Measurements from ENCODE around the gene KANTR. TPM values are rescaled to one million over a fixed set of nuclear protein-coding genes. Genes with fewer than 3 reads are reported as not detected.
"Not testable (repeated sequence)": the region's sequence is repeated elsewhere in the genome, so short reads cannot be mapped to it uniquely, and the experiment has no call there.

The KANTR gene
- total RNA-seq, 1 donor from 2014 or later, result 10.2 TPM

GRCh38 chrX:53122013-53122412, 28.1 kb downstream of the KANTR start:
- no peak for DNase-seq (ENCODE audit: low spot score)

- DNase-seq (ENCODE audit: low spot score), result no peak
These were observed 31.6 kb downstream of the KANTR start for GRCh38 chrX:53125506-53125905.

- DNase-seq (ENCODE audit: low spot score), result no peak
These were observed 32.4 kb downstream of the KANTR start for GRCh38 chrX:53126377-53126776.

DNA sequence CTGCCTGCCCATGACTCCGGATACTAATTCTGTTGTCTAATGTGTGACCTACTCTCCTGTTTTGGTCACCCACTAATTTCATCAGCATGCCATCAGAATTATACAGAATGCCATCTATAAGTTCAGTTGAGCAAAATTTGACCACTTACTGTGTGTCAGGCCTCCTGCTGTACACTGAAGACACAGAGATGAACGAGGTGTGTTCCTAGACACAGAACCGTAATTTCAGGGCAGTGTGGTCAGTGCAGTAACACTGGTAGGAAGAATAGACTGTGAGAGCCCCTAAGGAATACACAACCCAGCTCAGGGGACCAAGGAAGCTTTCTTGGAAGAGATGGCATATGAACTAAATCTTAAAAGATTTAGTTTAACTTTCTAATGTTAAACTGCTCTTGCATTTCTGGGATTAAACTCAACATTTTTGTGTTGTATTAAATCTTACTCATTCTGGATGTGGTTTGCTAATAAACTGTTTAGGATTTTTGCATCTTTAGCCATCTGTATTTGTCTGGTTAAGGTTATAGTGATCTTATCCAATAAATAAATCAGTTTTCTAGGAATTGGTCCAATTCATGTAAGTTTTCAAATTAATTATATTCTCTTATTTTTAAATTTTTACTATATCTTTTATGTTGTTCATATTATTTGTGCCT, 34.3 kb downstream of the KANTR start:
- no peak for DNase-seq (ENCODE audit: low spot score)

DNA sequence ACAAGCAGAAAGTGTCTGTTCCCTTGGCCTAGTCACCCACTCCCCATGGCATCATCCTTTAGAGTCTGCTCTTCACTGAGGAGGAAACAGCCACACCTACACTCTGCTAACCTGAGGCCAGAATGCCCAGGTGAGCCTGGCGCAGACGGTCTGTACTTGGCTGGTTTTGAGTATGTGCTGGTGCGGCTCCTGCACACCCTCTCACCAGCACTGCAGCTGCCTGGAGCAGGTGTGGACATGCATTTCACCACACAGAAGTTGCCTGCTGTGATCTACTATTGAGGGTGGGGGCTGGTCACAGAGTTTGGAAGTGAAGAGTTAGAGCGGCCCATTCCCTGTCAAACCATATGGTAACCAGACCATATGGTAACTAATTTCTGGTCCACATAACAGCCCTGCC, 39.5 kb downstream of the KANTR start:
- no peak for DNase-seq (ENCODE audit: low spot score)

GRCh38 chrX:53135581-53135980, 41.6 kb downstream of the KANTR start:
- no peak for DNase-seq (ENCODE audit: low spot score)

DNA sequence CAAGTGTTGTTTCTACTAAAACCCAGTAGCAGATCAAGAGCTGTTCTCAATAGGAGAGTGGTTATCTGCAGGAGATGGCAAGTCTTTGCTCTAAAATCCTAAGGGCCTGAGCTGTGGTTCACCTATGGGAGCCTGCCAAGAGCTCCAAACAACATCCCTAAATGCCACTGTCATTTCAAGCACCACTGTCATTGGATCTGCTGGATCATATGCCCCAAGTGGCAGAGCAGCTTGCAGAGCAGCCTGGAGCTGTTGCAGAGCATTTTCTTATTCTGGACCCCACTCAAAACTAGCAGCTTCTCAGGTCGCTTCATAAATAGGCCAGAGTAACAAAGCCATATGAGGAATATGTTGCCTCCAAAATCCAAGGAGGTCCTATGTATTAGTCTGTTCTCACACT, 59.6 kb downstream of the KANTR start:
- no peak for DNase-seq (ENCODE audit: low spot score)

DNA sequence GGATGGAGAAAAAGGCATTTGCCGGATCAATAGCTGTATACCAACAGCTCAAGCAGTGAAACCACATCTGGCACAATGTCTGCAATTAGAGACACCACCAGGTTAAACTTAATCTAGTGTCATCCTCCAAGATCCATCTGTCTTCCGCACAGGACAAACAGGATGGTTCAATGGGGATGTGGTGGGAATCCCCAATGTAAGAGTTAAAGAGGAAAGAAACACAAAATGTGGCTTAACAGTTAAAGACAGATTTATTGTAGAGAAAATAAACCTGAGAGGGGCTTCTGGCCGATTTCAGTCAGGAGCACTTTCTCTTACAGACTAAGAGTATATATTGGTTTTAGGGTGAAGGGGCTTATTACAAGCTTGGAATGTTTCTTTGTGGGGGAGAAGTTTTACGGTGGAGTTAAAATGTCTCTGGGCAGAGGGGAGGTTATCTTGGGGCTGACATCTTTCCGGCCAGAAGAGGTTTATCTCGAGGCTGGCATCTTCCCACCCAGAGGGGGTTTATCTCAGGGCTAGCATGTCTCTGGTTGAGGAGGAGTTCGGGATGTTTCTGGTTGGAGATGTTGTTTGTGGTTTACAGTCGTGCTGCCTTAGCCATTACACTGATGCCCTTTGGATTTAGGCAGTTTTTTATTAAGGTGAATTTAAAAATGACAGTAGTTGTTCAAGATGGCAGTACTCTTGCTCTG, 61.7 kb downstream of the KANTR start:
- no peak for DNase-seq (ENCODE audit: low spot score)

- DNase-seq (ENCODE audit: low spot score), result no peak
These were observed 62.3 kb downstream of the KANTR start for GRCh38 chrX:53156207-53156596.

DNA sequence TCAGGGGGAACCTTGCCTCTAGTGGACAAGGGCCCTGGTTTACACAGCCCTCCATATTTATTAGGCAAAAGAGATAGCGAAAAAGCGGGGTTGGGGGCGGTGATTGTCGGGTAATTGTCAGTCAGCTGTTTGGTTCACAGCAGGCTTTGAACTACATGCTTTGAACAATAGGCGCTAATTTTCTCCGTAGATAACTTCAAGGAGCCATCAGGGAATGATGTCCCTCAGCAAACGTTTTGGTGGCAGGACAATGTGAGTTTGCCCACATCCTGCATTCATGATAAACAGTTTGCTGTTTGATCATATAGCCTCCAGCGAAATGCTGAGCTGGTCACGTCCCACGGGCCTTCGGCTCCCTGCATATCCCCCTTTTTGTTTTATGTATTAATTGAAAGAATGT, 65.2 kb downstream of the KANTR start:
- no peak for DNase-seq (ENCODE audit: low spot score)

DNA sequence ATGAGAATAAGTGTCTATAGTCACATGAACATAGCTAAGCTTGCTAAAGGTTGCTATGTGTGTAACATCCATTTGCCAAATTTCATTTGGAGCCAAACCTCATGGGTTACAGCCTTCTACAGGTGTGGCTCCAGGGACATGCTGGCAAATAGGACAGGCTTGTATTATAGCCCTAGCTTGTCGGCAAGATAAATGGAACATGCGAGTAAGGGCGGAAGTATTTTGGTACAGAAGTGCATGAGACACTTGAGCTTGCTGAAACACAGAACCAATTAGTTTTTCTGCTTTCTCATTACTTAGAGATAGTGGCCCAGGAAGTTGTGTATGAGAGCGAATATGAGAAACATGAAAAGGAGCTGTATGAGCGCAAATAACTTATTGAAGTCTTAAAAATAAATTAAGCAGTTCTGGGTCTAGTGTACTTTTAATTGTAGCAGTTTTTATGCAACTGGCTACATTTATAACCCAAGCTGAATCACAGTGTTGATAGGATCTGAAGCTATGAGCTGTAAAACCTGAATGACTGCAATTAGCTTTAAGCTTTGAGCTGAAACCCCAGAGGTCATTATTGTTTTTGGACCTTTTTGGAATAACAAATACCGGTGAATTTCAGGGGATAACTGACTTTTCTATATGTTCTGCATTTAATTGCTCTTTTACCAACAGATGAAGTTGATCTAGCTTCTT, 66.5 kb downstream of the KANTR start:
- DNase-seq (ENCODE audit: low spot score), result no peak

DNA sequence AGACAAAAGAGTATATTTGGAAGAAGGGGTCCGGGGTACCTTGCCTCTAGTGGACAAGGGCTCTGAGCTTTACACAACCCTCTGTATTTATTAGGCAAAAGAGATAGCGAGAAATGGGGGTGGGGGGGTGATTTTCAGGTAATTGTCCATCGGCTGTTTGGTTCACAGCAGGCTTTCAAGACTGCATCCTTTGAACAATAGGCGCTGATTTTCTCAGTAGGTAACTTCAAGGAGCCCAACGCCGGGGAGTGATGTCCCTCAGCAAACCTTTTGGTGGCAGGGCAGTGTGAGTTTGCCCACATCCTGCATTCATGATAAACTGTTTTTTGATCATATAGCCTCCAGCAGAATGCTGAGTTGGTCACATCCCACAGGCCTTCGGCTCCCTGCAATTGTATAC, 69.5 kb downstream of the KANTR start:
- no peak for DNase-seq (ENCODE audit: low spot score)

GRCh38 chrX:53164566-53164965, 70.6 kb downstream of the KANTR start:
- not testable (repeated sequence) for DNase-seq (ENCODE audit: low spot score)

GRCh38 chrX:53166103-53166502, 72.2 kb downstream of the KANTR start:
- DNase-seq (ENCODE audit: low spot score), result no peak

GRCh38 chrX:53171356-53171755, 77.4 kb downstream of the KANTR start:
- DNase-seq (ENCODE audit: low spot score), result no peak

Other genes with a start within 250 kb of the KANTR start
- gene XAGE3, start 226.1 kb upstream of the KANTR start, total RNA-seq, result not detected
- gene FAM156B, start 196.8 kb upstream of the KANTR start, total RNA-seq, result 28.5 TPM
- gene FAM156A, start 135.6 kb upstream of the KANTR start, total RNA-seq, result 31.8 TPM
- 1.9 TPM for gene GPR173, start 45.4 kb upstream of the KANTR start, total RNA-seq
- 33.8 TPM for gene TSPYL2, start 11.8 kb upstream of the KANTR start, total RNA-seq
- 77.6 TPM for gene KDM5C, start 131.1 kb downstream of the KANTR start, total RNA-seq
- gene IQSEC2, start 187.4 kb downstream of the KANTR start, total RNA-seq, result 15.4 TPM

Measured in mesenteric fat pad (tissue), 1 donor.